K562 (cell line): ENCODE data around the gene RPS8. TPM values are rescaled to one million over a fixed set of nuclear protein-coding genes. Genes with fewer than 3 reads are reported as not detected.
A peak's percentile ranks its signal among the peaks of the same experiment; 100 is the strongest.

ENCODE experiments used
- CHD4 ChIP-seq: fragments of 200-600 bp; sonication (generic); IDR thresholded peaks from 3 replicates; pipeline ENCODE4 v1.6.1; 2012; ENCODE audit warnings: low read depth, mild to moderate bottlenecking, mixed read lengths, low read length, inconsistent platforms; ENCODE audit not compliant: insufficient read depth, insufficient replicate concordance, poor library complexity, severe bottlenecking
- EP300 ChIP-seq: IDR thresholded peaks from 2 replicates; pipeline ENCODE4 v1.6.1; 2012; ENCODE audit warnings: low read length, improper control_type of control experiment
- HDAC2 ChIP-seq: fragments of 450-650 bp; IDR thresholded peaks from 2 replicates; pipeline ENCODE4 v1.6.1; 2016; ENCODE audit warnings: mild to moderate bottlenecking
- HDAC8 ChIP-seq: fragments of 450-650 bp; IDR thresholded peaks from 2 replicates; pipeline ENCODE4 v1.6.1; 2016; ENCODE audit warnings: mild to moderate bottlenecking, missing genetic modification characterization, moderate library complexity, missing compliant biosample characterization
- HMGXB4 ChIP-seq: sonication (generic); formaldehyde crosslinking; IDR thresholded peaks from 2 replicates; pipeline ENCODE4 v1.8.1; 2023; ENCODE audit warnings: mild to moderate bottlenecking, missing genetic modification reagents
- LCOR ChIP-seq: sonication (generic); formaldehyde crosslinking; IDR thresholded peaks from 2 replicates; pipeline ENCODE4 v1.8.0; 2022; ENCODE audit warnings: mild to moderate bottlenecking, missing genetic modification reagents
- NR3C1 ChIP-seq: sonication (generic); formaldehyde crosslinking; IDR thresholded peaks from 2 replicates; pipeline ENCODE4 v1.8.1; 2022; ENCODE audit warnings: missing genetic modification reagents
- SETDB1 ChIP-seq: IDR thresholded peaks from one replicate; pipeline ENCODE4 v1.6.1; 2012; ENCODE audit warnings: low read length, control low read depth, inconsistent platforms
- SMAD3 ChIP-seq: fragments of 450-650 bp; formaldehyde crosslinking; conservative IDR thresholded peaks from 2 replicates; pipeline ENCODE4 v1.4.0; 2020; ENCODE audit warnings: mild to moderate bottlenecking
- SREBF1 ChIP-seq: fragments of 150-350 bp; IDR thresholded peaks from 2 replicates; pipeline ENCODE4 v1.6.1; 2014; ENCODE audit warnings: antibody characterized with exemption, low read depth, low read length, borderline replicate concordance
- STAT5A ChIP-seq: IDR thresholded peaks from 2 replicates; pipeline ENCODE4 v1.6.1; 2012; ENCODE audit warnings: low read length, inconsistent platforms, borderline replicate concordance
- TAL1 ChIP-seq: fragments of 450-650 bp; IDR thresholded peaks from 2 replicates; pipeline ENCODE4 v1.6.1; 2016; ENCODE audit warnings: mild to moderate bottlenecking
- TCFL5 ChIP-seq: fragments of 250-450 bp; sonication (Bioruptor Pico); conservative IDR thresholded peaks from 2 replicates; pipeline ENCODE4 v1.6.1; 2021; ENCODE audit warnings: mild to moderate bottlenecking, moderate library complexity, matching md5 sums
- ZFX ChIP-seq: sonication (generic); formaldehyde crosslinking; IDR thresholded peaks from 2 replicates; pipeline ENCODE4 v1.8.0; 2022; ENCODE audit warnings: mild to moderate bottlenecking, missing genetic modification reagents, moderate library complexity
- ZNF134 ChIP-seq: fragments of 250-450 bp; sonication (Bioruptor Pico); conservative IDR thresholded peaks from 2 replicates; pipeline ENCODE4 v1.4.0; 2020
- ZNF184 ChIP-seq: sonication (generic); formaldehyde crosslinking; IDR thresholded peaks from 2 replicates; pipeline ENCODE4 v1.5.0; 2020; ENCODE audit warnings: missing genetic modification reagents
- ZNF507 ChIP-seq: conservative IDR thresholded peaks from 2 replicates; pipeline ENCODE4 v1.6.1; 2017; ENCODE audit warnings: missing genetic modification characterization, missing compliant biosample characterization
- ZSCAN32 ChIP-seq: fragments of 450-650 bp; formaldehyde crosslinking; IDR thresholded peaks from 2 replicates; pipeline ENCODE4 v1.4.0; 2020; ENCODE audit warnings: mild to moderate bottlenecking, moderate library complexity
- polyA plus RNA-seq, 8 experiments: library from polyadenylated mRNA; depleted of rRNA in 4 of 8; stranded (reverse) in 5 of 8; unstranded in 3 of 8; fragments of >200 nt; fragmentation: Nextera tagmentation in 2 of 8; fragmentation: Illumina TruSeq in 1 of 8; extraction: Ambion mirVana in 2 of 8; extraction: Trizol in 1 of 8; gene quantifications; 2 replicates each; pipeline versions ENCODE4 v1.2.1 to v1.2.3, GENCODE V29; 2011 to 2014; ENCODE audit warnings: inconsistent platforms in 1 of 8, missing spikeins in 1 of 8
- total RNA-seq, 7 experiments: library from RNA; depleted of rRNA in 6 of 7; stranded (reverse); fragments of >200 nt in 6 of 7; fragmentation: Illumina TruSeq in 2 of 7; extraction: Trizol in 2 of 7; gene quantifications; 2 replicates each; pipeline versions ENCODE4 v1.2.1 to v1.2.3, GENCODE V29; 2011 to 2021; ENCODE audit warnings: low replicate concordance in 1 of 7
- TF ChIP-seq, protein P1 (sequence below): sonication (generic); formaldehyde crosslinking; IDR thresholded peaks from 2 replicates; pipeline ENCODE4 v1.4.0; 2020; ENCODE audit warnings: mild to moderate bottlenecking, missing genetic modification reagents
- TF ChIP-seq, protein P2 (sequence below): sonication (generic); formaldehyde crosslinking; IDR thresholded peaks from 2 replicates; pipeline ENCODE4 v1.8.0; 2022; ENCODE audit warnings: missing genetic modification reagents, mild to moderate bottlenecking, borderline replicate concordance
- TF ChIP-seq, protein P3 (sequence below): fragments of 450-650 bp; IDR thresholded peaks from 2 replicates; pipeline ENCODE4 v1.6.1; 2016; ENCODE audit warnings: borderline replicate concordance

Gene RPS8
- total and polyA plus RNA-seq, 9 of the 15 experiments (the other 6 are each of a cell fraction or from before 2014, with no cell fraction given): 2,431 to 4,168 (median 3,109) TPM

- TF ChIP-seq, protein P1, sequence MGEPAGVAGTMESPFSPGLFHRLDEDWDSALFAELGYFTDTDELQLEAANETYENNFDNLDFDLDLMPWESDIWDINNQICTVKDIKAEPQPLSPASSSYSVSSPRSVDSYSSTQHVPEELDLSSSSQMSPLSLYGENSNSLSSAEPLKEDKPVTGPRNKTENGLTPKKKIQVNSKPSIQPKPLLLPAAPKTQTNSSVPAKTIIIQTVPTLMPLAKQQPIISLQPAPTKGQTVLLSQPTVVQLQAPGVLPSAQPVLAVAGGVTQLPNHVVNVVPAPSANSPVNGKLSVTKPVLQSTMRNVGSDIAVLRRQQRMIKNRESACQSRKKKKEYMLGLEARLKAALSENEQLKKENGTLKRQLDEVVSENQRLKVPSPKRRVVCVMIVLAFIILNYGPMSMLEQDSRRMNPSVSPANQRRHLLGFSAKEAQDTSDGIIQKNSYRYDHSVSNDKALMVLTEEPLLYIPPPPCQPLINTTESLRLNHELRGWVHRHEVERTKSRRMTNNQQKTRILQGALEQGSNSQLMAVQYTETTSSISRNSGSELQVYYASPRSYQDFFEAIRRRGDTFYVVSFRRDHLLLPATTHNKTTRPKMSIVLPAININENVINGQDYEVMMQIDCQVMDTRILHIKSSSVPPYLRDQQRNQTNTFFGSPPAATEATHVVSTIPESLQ (CRISPR knock-in tag): no peak
- TF ChIP-seq SETDB1 (no peak), LCOR (no peak), SMAD3 (CRISPR knock-in tag) (no peak), EP300 (no peak), SREBF1 (no peak), ZNF184 (CRISPR knock-in tag) (no peak), ZSCAN32 (CRISPR knock-in tag) (no peak), ZNF134 (CRISPR knock-in tag) (no peak), STAT5A (no peak), TAL1 (no peak), TCFL5 (CRISPR knock-in tag) (no peak), ZNF507 (tag) (no peak), CHD4 (no peak), HDAC2 (no peak), HMGXB4 (CRISPR knock-in tag) (no peak), NR3C1 (no peak), HDAC8 (peak; percentile 73; the same call in 1 of the 2 replicates), ZFX (peak; percentile 33)
- TF ChIP-seq, protein P2, sequence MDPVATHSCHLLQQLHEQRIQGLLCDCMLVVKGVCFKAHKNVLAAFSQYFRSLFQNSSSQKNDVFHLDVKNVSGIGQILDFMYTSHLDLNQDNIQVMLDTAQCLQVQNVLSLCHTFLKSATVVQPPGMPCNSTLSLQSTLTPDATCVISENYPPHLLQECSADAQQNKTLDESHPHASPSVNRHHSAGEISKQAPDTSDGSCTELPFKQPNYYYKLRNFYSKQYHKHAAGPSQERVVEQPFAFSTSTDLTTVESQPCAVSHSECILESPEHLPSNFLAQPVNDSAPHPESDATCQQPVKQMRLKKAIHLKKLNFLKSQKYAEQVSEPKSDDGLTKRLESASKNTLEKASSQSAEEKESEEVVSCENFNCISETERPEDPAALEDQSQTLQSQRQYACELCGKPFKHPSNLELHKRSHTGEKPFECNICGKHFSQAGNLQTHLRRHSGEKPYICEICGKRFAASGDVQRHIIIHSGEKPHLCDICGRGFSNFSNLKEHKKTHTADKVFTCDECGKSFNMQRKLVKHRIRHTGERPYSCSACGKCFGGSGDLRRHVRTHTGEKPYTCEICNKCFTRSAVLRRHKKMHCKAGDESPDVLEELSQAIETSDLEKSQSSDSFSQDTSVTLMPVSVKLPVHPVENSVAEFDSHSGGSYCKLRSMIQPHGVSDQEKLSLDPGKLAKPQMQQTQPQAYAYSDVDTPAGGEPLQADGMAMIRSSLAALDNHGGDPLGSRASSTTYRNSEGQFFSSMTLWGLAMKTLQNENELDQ (CRISPR knock-in tag): no peak
- TF ChIP-seq, protein P3, sequence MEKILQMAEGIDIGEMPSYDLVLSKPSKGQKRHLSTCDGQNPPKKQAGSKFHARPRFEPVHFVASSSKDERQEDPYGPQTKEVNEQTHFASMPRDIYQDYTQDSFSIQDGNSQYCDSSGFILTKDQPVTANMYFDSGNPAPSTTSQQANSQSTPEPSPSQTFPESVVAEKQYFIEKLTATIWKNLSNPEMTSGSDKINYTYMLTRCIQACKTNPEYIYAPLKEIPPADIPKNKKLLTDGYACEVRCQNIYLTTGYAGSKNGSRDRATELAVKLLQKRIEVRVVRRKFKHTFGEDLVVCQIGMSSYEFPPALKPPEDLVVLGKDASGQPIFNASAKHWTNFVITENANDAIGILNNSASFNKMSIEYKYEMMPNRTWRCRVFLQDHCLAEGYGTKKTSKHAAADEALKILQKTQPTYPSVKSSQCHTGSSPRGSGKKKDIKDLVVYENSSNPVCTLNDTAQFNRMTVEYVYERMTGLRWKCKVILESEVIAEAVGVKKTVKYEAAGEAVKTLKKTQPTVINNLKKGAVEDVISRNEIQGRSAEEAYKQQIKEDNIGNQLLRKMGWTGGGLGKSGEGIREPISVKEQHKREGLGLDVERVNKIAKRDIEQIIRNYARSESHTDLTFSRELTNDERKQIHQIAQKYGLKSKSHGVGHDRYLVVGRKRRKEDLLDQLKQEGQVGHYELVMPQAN: no peak
These were observed 45.2 kb downstream of the RPS8 start (continued) for GRCh38 chr1:44820328-44821239.
